GM12873 (cell line): ENCODE measurements around the gene APC.

Source experiments
- CTCF ChIP-seq: IDR thresholded peaks from 2 replicates; pipeline ENCODE4 v1.5.1; 2012; ENCODE audit warnings: low read depth, mild to moderate bottlenecking, moderate library complexity, low read length, control low read depth; ENCODE audit not compliant: insufficient read depth; ENCODE audit errors: missing control alignments

Gene APC

GRCh38 chr5:112865128-112865527 lies 127.4 kb downstream of the APC start:
- TF ChIP-seq CTCF: no peak

GRCh38 chr5:112866739-112867138 lies 129.1 kb downstream of the APC start:
- no peak for TF ChIP-seq CTCF

- no peak for TF ChIP-seq CTCF
Observed at GRCh38 chr5:112867411-112867810, 129.7 kb downstream of the APC start.

GRCh38 chr5:112869948-112870347 lies 132.3 kb downstream of the APC start:
- TF ChIP-seq CTCF: no peak

- no peak for TF ChIP-seq CTCF
Observed at GRCh38 chr5:112870966-112871365, 133.3 kb downstream of the APC start.

GRCh38 chr5:112876362-112876761 lies 138.7 kb downstream of the APC start:
- no peak for TF ChIP-seq CTCF

GRCh38 chr5:112878101-112878500 lies 140.4 kb downstream of the APC start:
- no peak for TF ChIP-seq CTCF
